ENCODE results near the gene LPO. TPM values are rescaled to one million over a fixed set of nuclear protein-coding genes. Genes with fewer than 3 reads are reported as not detected.

Gene LPO
- polyA plus RNA-seq (ENCODE audit: insufficient read length in 3 of 3) = under 1 TPM; 0.04 to 0.13 (median 0.09) TPM
- long read RNA-seq, donor 1, partial matches to known transcripts = 0 of 9 reads
- long read RNA-seq, donor 1, other reads (novel, unspliced or antisense) = 9 of 9 reads
- long read RNA-seq, donor 2 = 0 reads
- long read RNA-seq, donor 3 = 0 reads
- long read RNA-seq, donor 4 = 0 reads
- long read RNA-seq, donor 5 = 0 reads
- long read RNA-seq, donor 6 = 0 reads
- long read RNA-seq, donor 7, partial matches to known transcripts = 0 of 6 reads
- long read RNA-seq, donor 7, other reads (novel, unspliced or antisense) = 6 of 6 reads
- long read RNA-seq, donor 8 = 0 reads
- long read RNA-seq, donor 9 = 0 reads
- long read RNA-seq, donor 10 = 0 reads
- long read RNA-seq, donor 11 = 0 reads
- long read RNA-seq, donor 12 = 0 reads
- long read RNA-seq, donor 13 = 0 reads
- long read RNA-seq, donor 14 = 0 reads
- long read RNA-seq, donor 15 = 0 reads
- long read RNA-seq, donor 16 = 0 reads

- no peak for DNase-seq
These were observed at the start of gene LPO for GRCh38 chr17:58238147-58238634. TSS of gene LPO (plus strand) at chr17:58238584. CDS start at chr17:58242980, 4,396 bp downstream.

- DNase-seq = no peak
These were observed 48.8 kb upstream of the LPO start for GRCh38 chr17:58189436-58190146.

- DNase-seq = no peak
These were observed 47.0 kb upstream of the LPO start for GRCh38 chr17:58191241-58191896.

GRCh38 chr17:58192612-58193011 lies 45.8 kb upstream of the LPO start, which contains the start of gene EPX:
TSS of gene EPX (plus strand) at chr17:58192726. CDS start at chr17:58192847, 121 bp downstream.
- no peak for DNase-seq

GRCh38 chr17:58193641-58194255 lies 44.6 kb upstream of the LPO start:
- no peak for DNase-seq

- no peak for DNase-seq
These were observed 42.8 kb upstream of the LPO start for GRCh38 chr17:58195518-58196123.

GRCh38 chr17:58196610-58197009 lies 41.8 kb upstream of the LPO start:
- DNase-seq = no peak

- DNase-seq = peak; percentile 11
These were observed 38.3 kb upstream of the LPO start for GRCh38 chr17:58200024-58200633.

GRCh38 chr17:58202859-58203258 lies 35.5 kb upstream of the LPO start:
- no peak for DNase-seq

- no peak for DNase-seq
These were observed 33.6 kb upstream of the LPO start for GRCh38 chr17:58204796-58205195.

- no peak for DNase-seq
These were observed 32.4 kb upstream of the LPO start for GRCh38 chr17:58205936-58206335.

- no peak for DNase-seq
These were observed 30.9 kb upstream of the LPO start for GRCh38 chr17:58207451-58207850.

GRCh38 chr17:58208344-58208743 lies 30.0 kb upstream of the LPO start:
- DNase-seq = no peak

- DNase-seq = no peak
These were observed 27.5 kb upstream of the LPO start for GRCh38 chr17:58210922-58211321.

GRCh38 chr17:58215685-58216084 lies 22.7 kb upstream of the LPO start:
- DNase-seq = no peak

GRCh38 chr17:58217766-58218165 lies 20.6 kb upstream of the LPO start:
- no peak for DNase-seq

- DNase-seq = peak; percentile 95
These were observed 19.2 kb upstream of the LPO start, which contains the start of gene MKS1 for GRCh38 chr17:58219007-58219788. TSS of gene MKS1 (minus strand) at chr17:58219255. CDS start at chr17:58219230, 25 bp downstream.

GRCh38 chr17:58219789-58220183 lies 18.6 kb upstream of the LPO start:
- DNase-seq = no peak

GRCh38 chr17:58224315-58224714 lies 14.1 kb upstream of the LPO start:
- DNase-seq = no peak

GRCh38 chr17:58227733-58228132 lies 10.7 kb upstream of the LPO start:
- no peak for DNase-seq
